ENCODE results near the gene SLC27A4. TPM values are rescaled to one million over a fixed set of nuclear protein-coding genes. Genes with fewer than 3 reads are reported as not detected.

Gene SLC27A4
- total RNA-seq, 1 experiment from 2014 or later = 17.0 TPM

DNA sequence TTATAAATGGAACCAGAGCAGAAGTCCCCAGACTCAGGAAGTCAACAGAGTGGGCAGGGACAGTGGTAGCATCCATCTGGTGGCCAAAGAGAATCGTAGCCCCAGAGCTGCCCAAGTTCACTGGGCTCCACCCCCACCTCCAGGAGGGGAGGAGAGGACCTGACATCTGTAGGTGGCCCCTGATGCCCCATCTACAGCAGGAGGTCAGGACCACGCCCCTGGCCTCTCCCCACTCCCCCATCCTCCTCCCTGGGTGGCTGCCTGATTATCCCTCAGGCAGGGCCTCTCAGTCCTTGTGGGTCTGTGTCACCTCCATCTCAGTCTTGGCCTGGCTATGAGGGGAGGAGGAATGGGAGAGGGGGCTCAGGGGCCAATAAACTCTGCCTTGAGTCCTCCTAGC is 20.5 kb downstream of the SLC27A4 start:
- DNase-seq = no peak
- Histone ChIP-seq H3K27me3 (ENCODE audit: insufficient read depth, low read length) (peaks cover 16% of the 10 kb centered on the region; the same call in 1 of the 2 replicates), H3K23ac (ENCODE audit: insufficient read length, low read depth, low read length) (no peak overlapping the region), H3K4ac (ENCODE audit: low read depth, low read length) (no peak overlapping the region), H3K18ac (ENCODE audit: insufficient read length, low read depth, low read length) (no peak overlapping the region), H3K14ac (ENCODE audit: insufficient read depth, low read length) (no peak overlapping the region), H3T11ph (ENCODE audit: low read length) (no peak overlapping the region), H3K9ac (ENCODE audit: extremely low read depth, insufficient read length, low read length) (no peak overlapping the region), H4K20me1 (ENCODE audit: control insufficient read depth, insufficient read depth, insufficient read length) (no peaks in the 10 kb centered on the region), H3K79me1 (ENCODE audit: insufficient read depth, low read depth, low read length, poor library complexity, severe bottlenecking) (no peaks in the 10 kb centered on the region), H3K4me1 (ENCODE audit: insufficient read depth, low read length) (peaks cover 7% of the 10 kb centered on the region; the same call in 1 of the 2 replicates), H4K8ac (replicated peaks; ENCODE audit: insufficient read length, low read depth, low read length) (no peak overlapping the region), H2BK120ac (ENCODE audit: low read depth, low read length, poor library complexity, severe bottlenecking) (no peak overlapping the region), H2AK5ac (ENCODE audit: insufficient read length, low read length) (no peak overlapping the region), H3K9me3 (ENCODE audit: control insufficient read depth, low read depth, low read length) (no peaks in the 10 kb centered on the region), H3K56ac (ENCODE audit: insufficient read length, low read depth, low read length) (no peak overlapping the region), H2BK5ac (ENCODE audit: insufficient read length, low read length) (no peak overlapping the region), H2BK12ac (ENCODE audit: insufficient read length, low read depth, low read length) (no peak overlapping the region), H4K91ac (ENCODE audit: insufficient read length, low read depth, low read length) (no peak overlapping the region), H3K23me2 (ENCODE audit: insufficient read length, low read depth, low read length, poor library complexity, severe bottlenecking) (no peaks in the 10 kb centered on the region), H3K27ac (ENCODE audit: insufficient read length, low read depth, low read length) (no peak overlapping the region), H2BK20ac (ENCODE audit: low read depth, low read length, poor library complexity, severe bottlenecking) (no peak overlapping the region), H2AFZ (ENCODE audit: low read length) (no peak overlapping the region), H3K79me2 (ENCODE audit: insufficient read depth, low read length) (no peaks in the 10 kb centered on the region), H3K4me2 (ENCODE audit: insufficient read depth, insufficient read length, low read length) (no peak overlapping the region), H4K5ac (ENCODE audit: insufficient read length, low read depth, low read length) (no peak overlapping the region), H2BK15ac (ENCODE audit: low read depth, low read length) (no peak overlapping the region)
- Mint-ChIP-seq H3K4me3 (no peak overlapping the region), H3K9me3 (peaks cover 2 to 6% of the 10 kb centered on the region in 2 experiments; a peak in 3 of 5 replicates), H3K27ac (no peak overlapping the region), H3K36me3 (ENCODE audit: insufficient read depth in 1 of 3, low read depth in 3 of 3) (peaks cover 1 to 7% (median 4%) of the 10 kb centered on the region in 3 experiments; a peak in 6 of 7 replicates), H3K27me3 (ENCODE audit: low read depth) (peaks cover 55% of the 10 kb centered on the region), H3K4me1 (peaks cover 13 to 21% of the 10 kb centered on the region in 2 experiments)
- WGBS (ENCODE audit: extremely low coverage, insufficient read length, low lambda C conversion rate) = no CpG with 5 or more reads among the region's 2 CpGs
- TF ChIP-seq, protein P1, sequence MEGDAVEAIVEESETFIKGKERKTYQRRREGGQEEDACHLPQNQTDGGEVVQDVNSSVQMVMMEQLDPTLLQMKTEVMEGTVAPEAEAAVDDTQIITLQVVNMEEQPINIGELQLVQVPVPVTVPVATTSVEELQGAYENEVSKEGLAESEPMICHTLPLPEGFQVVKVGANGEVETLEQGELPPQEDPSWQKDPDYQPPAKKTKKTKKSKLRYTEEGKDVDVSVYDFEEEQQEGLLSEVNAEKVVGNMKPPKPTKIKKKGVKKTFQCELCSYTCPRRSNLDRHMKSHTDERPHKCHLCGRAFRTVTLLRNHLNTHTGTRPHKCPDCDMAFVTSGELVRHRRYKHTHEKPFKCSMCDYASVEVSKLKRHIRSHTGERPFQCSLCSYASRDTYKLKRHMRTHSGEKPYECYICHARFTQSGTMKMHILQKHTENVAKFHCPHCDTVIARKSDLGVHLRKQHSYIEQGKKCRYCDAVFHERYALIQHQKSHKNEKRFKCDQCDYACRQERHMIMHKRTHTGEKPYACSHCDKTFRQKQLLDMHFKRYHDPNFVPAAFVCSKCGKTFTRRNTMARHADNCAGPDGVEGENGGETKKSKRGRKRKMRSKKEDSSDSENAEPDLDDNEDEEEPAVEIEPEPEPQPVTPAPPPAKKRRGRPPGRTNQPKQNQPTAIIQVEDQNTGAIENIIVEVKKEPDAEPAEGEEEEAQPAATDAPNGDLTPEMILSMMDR (conservative IDR thresholded peaks at IDR 0.05) = no peak

All from H9 (cell line).